ENCODE results near the gene SLCO3A1. TPM values are rescaled to one million over a fixed set of nuclear protein-coding genes. Genes with fewer than 3 reads are reported as not detected.
"Not testable (repeated sequence)": the region's sequence is repeated elsewhere in the genome, so short reads cannot be mapped to it uniquely, and the experiment has no call there.

SLCO3A1 gene
- total RNA-seq, 1 donor from 2014 or later: 6.3 TPM

DNA sequence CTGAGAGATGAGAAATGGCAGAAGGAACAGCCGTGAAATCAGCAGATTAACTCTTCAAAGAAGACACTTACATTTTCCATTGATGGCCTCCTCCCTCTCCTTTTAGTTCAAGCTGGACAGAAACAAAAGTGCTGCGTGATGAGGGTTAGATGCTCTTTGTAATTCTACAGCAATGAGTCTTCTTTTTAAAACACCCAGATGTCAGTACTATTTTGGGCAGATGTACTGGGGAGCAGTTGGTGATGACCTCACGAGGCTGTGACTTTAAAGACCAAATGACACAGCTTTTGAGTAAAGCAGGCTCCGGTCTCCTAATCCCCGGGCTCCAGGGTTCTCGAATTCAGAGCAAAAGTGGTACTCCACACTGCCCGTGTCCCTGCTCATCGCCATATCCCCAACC is 198.2 kb downstream of the SLCO3A1 start:
- H3K9me3 Mint-ChIP-seq: no peaks in the 10 kb centered on the region

DNA sequence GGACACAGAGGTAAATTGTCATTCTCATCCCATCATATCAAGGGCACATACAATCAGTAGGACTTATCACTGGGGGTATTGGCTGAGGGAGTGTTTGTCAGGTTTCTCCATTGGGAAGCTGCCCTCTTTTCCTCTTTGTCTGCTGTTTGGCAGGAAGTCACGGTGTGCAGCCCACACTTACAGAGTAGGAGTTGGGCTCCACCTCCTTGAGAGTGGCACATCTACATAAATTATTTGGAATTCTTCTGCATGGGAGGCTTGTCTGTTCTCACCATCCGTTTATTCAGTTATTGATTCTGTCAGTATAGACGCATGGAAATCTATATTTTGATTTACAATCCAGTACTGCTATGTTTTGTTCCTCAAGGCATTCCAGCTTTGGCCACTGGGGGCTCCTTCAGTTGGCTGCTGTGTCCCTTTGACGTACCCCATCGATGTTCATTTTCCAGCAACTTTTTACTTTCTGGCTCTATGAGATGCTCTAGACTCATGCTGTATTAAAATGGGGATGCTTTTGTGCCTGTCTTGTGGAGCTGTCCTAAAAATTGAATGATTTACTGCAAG is 200.3 kb downstream of the SLCO3A1 start:
- Mint-ChIP-seq H3K27ac (ENCODE audit: unreplicated experiment) (no peak overlapping the region), H3K27me3 (ENCODE audit: low read depth) (no peaks in the 10 kb centered on the region), H3K36me3 (ENCODE audit: low read depth) (no peaks in the 10 kb centered on the region), H3K4me3 (no peak overlapping the region), H3K4me1 (no peaks in the 10 kb centered on the region), H3K9me3 (no peaks in the 10 kb centered on the region)
- TF ChIP-seq, protein P1, sequence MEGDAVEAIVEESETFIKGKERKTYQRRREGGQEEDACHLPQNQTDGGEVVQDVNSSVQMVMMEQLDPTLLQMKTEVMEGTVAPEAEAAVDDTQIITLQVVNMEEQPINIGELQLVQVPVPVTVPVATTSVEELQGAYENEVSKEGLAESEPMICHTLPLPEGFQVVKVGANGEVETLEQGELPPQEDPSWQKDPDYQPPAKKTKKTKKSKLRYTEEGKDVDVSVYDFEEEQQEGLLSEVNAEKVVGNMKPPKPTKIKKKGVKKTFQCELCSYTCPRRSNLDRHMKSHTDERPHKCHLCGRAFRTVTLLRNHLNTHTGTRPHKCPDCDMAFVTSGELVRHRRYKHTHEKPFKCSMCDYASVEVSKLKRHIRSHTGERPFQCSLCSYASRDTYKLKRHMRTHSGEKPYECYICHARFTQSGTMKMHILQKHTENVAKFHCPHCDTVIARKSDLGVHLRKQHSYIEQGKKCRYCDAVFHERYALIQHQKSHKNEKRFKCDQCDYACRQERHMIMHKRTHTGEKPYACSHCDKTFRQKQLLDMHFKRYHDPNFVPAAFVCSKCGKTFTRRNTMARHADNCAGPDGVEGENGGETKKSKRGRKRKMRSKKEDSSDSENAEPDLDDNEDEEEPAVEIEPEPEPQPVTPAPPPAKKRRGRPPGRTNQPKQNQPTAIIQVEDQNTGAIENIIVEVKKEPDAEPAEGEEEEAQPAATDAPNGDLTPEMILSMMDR (conservative IDR thresholded peaks at IDR 0.05): peak; percentile 60
- no peak for DNase-seq (ENCODE audit: low read depth, low spot score)

More for the DNA sequence above, 198.2 kb downstream of the SLCO3A1 start:
- no peak for DNase-seq (ENCODE audit: low read depth, low spot score)
- TF ChIP-seq, protein P1 (conservative IDR thresholded peaks at IDR 0.05): no peak
- Mint-ChIP-seq H3K4me1 (no peaks in the 10 kb centered on the region), H3K27ac (ENCODE audit: unreplicated experiment) (no peak overlapping the region), H3K27me3 (ENCODE audit: low read depth) (no peaks in the 10 kb centered on the region), H3K36me3 (ENCODE audit: low read depth) (no peaks in the 10 kb centered on the region), H3K4me3 (no peak overlapping the region)

DNA sequence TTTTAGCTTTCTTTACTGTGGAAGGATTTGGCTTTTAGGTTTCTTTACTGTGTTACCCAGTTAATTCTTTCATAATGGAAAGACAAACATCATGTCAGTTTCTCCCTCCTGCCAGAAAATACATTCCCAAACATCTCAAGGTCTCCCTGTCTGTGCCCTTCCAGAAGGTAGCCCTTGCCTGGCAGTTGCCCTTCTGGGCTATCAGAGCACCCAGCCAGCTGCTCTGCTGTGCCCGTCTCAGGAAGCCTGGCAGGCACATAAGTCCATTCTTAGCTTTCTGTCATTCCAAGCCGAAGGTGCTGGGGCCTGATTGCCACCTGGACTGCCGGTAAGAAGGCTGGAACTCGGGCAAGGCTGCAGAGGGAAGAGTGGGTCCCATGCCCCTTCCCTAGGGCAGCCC is 203.4 kb downstream of the SLCO3A1 start:
- no peaks in the 10 kb centered on the region for H3K36me3 Mint-ChIP-seq (ENCODE audit: low read depth)
- no peak overlapping the region for H3K27ac Mint-ChIP-seq (ENCODE audit: unreplicated experiment)
- H3K9me3 Mint-ChIP-seq: no peaks in the 10 kb centered on the region
- no peak overlapping the region for H3K4me3 Mint-ChIP-seq
- no peaks in the 10 kb centered on the region for H3K4me1 Mint-ChIP-seq
- no peaks in the 10 kb centered on the region for H3K27me3 Mint-ChIP-seq (ENCODE audit: low read depth)
- TF ChIP-seq, protein P1 (conservative IDR thresholded peaks at IDR 0.05): no peak
- no peak for DNase-seq (ENCODE audit: low read depth, low spot score)

DNA sequence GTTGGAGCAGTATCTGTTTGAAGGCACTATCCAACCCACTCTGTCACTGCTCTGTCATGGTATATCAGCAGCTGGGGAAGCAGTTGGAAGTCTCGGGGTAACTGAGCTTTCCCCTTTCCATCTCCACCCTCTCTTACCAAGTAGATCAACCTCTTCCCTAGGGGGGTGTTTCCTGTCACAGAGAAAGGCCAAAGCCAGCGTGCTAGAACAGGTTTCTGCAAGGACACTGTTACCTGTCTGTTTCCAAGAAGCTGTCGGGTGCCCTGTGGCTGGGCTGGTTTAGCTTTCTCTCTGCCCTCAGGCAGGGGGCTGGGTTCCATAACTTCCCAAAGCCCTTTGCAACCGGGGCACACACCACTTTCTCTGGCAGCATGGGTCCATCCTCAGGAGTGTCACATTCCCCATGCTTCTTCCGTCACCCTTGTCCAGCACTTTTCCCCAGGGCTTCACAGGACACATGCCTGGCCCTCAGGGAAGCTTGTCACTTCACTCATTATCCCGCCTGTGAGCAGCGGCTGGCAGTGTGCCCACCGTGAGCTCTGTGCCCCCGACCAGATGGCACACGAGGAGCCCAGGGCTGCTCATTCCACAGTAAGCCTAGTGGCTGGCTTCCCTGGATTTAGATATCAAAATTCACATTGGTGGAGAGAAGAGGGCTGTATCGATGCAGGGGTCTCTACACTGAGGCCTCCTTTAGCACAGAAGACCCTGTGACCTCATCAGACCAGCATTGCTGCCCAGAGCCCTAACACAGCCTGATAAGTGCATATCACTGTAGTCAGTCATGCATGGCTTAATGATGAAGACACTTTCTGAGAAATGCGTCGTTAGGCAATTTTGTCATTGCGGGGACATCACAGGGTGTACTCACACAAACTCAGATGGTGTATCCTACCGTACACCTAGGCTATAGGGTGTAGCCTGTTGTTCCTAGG is 205.8 kb downstream of the SLCO3A1 start:
- Mint-ChIP-seq H3K27ac (ENCODE audit: unreplicated experiment) (no peak overlapping the region), H3K36me3 (ENCODE audit: low read depth) (no peaks in the 10 kb centered on the region), H3K9me3 (peaks cover under 1% of the 10 kb centered on the region), H3K27me3 (ENCODE audit: low read depth) (no peaks in the 10 kb centered on the region), H3K4me1 (no peaks in the 10 kb centered on the region), H3K4me3 (no peak overlapping the region)
- TF ChIP-seq, protein P1 (conservative IDR thresholded peaks at IDR 0.05): no peak
- no peak for DNase-seq (ENCODE audit: low read depth, low spot score)

DNA sequence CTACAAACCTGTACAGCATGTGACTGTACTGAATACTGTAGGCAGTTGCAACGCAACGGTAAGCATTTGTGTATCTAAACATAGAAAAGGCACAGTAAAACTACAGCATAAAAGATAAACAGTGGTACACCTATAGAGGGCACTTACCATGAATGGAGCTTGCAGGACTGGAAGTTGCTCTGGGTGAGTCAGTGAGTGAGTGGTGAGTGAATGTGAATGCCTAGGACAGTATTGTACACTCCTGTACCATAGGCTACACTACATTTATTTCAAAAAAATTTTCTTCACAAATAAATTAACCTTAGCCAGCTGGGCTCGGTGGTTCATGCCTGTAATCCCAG is 206.4 kb downstream of the SLCO3A1 start:
- not testable (repeated sequence) for H3K9me3 Mint-ChIP-seq

More for the DNA sequence above, 206.4 kb downstream of the SLCO3A1 start:
- H3K27ac Mint-ChIP-seq (ENCODE audit: unreplicated experiment); H3K27me3 Mint-ChIP-seq (ENCODE audit: low read depth); H3K4me3 Mint-ChIP-seq; DNase-seq (ENCODE audit: low read depth, low spot score); H3K4me1 Mint-ChIP-seq; H3K36me3 Mint-ChIP-seq (ENCODE audit: low read depth): not testable (repeated sequence)
